Right kidney (tissue), 1 donor: ENCODE results near the gene CYB5B.

Experiments
- DNase-seq: peaks from one replicate; pipeline ENCODE4 v3.0.0-alpha.2; 2016

CYB5B gene

GRCh38 chr16:69485361-69485760, 60.9 kb downstream of the CYB5B start:
- no peak for DNase-seq

- DNase-seq = no peak
Measured at GRCh38 chr16:69485816-69486215, 61.4 kb downstream of the CYB5B start.

GRCh38 chr16:69486272-69486671, 61.9 kb downstream of the CYB5B start:
- DNase-seq = no peak

GRCh38 chr16:69486724-69487123, 62.3 kb downstream of the CYB5B start:
- DNase-seq = no peak

GRCh38 chr16:69490707-69491324, 66.4 kb downstream of the CYB5B start:
- no peak for DNase-seq

GRCh38 chr16:69494991-69495392, 70.6 kb downstream of the CYB5B start:
- no peak for DNase-seq

- no peak for DNase-seq
Measured at GRCh38 chr16:69495821-69496220, 71.4 kb downstream of the CYB5B start.

GRCh38 chr16:69496376-69496775, 72.0 kb downstream of the CYB5B start:
- no peak for DNase-seq

GRCh38 chr16:69496896-69497295, 72.5 kb downstream of the CYB5B start:
- DNase-seq = no peak

- no peak for DNase-seq
Measured at GRCh38 chr16:69497876-69498596, 73.6 kb downstream of the CYB5B start.

- no peak for DNase-seq
Measured at GRCh38 chr16:69498926-69499325, 74.5 kb downstream of the CYB5B start.

- DNase-seq = no peak
Measured at GRCh38 chr16:69499541-69500230, 75.3 kb downstream of the CYB5B start.

- DNase-seq = no peak
Measured at GRCh38 chr16:69500496-69500895, 76.1 kb downstream of the CYB5B start.

GRCh38 chr16:69501956-69502745, 77.7 kb downstream of the CYB5B start:
- no peak for DNase-seq

- DNase-seq = no peak
Measured at GRCh38 chr16:69503244-69503643, 78.8 kb downstream of the CYB5B start.

- no peak for DNase-seq
Measured at GRCh38 chr16:69508033-69508755, 83.8 kb downstream of the CYB5B start.

GRCh38 chr16:69509125-69509524, 84.7 kb downstream of the CYB5B start:
- no peak for DNase-seq

GRCh38 chr16:69511651-69512050, 87.2 kb downstream of the CYB5B start:
- no peak for DNase-seq

- DNase-seq = no peak
Measured at GRCh38 chr16:69513180-69513966, 89.0 kb downstream of the CYB5B start.

- DNase-seq = no peak
Measured at GRCh38 chr16:69514356-69514755, 89.9 kb downstream of the CYB5B start.
